ENCODE data around the gene PHACTR3.

PHACTR3 gene

GRCh38 chr20:59781226-59781625, 176.9 kb downstream of the PHACTR3 start:
- H3K36me3 Mint-ChIP-seq, result no peaks in the 10 kb centered on the region
- H3K27me3 Mint-ChIP-seq, result no peaks in the 10 kb centered on the region
- ATAC-seq, result no peak
- no peak overlapping the region for H3K27ac Mint-ChIP-seq
- no peaks in the 10 kb centered on the region for H3K4me1 Mint-ChIP-seq
- H3K4me3 Mint-ChIP-seq, result no peak overlapping the region
- no peaks in the 10 kb centered on the region for H3K9me3 Mint-ChIP-seq

- H3K4me1 Mint-ChIP-seq, result no peaks in the 10 kb centered on the region
- H3K9me3 Mint-ChIP-seq, result no peaks in the 10 kb centered on the region
- H3K27ac Mint-ChIP-seq, result no peak overlapping the region
- no peaks in the 10 kb centered on the region for H3K36me3 Mint-ChIP-seq
- no peak for ATAC-seq
- no peak overlapping the region for H3K4me3 Mint-ChIP-seq
- no peaks in the 10 kb centered on the region for H3K27me3 Mint-ChIP-seq
Measured at GRCh38 chr20:59782986-59783640, 178.8 kb downstream of the PHACTR3 start.

GRCh38 chr20:59783641-59784010, 179.3 kb downstream of the PHACTR3 start:
- peaks cover 4% of the 10 kb centered on the region for H3K27me3 Mint-ChIP-seq
- ATAC-seq, result no peak
- no peak overlapping the region for H3K4me3 Mint-ChIP-seq
- H3K36me3 Mint-ChIP-seq, result no peaks in the 10 kb centered on the region
- no peaks in the 10 kb centered on the region for H3K9me3 Mint-ChIP-seq
- no peak overlapping the region for H3K27ac Mint-ChIP-seq
- no peaks in the 10 kb centered on the region for H3K4me1 Mint-ChIP-seq

DNA sequence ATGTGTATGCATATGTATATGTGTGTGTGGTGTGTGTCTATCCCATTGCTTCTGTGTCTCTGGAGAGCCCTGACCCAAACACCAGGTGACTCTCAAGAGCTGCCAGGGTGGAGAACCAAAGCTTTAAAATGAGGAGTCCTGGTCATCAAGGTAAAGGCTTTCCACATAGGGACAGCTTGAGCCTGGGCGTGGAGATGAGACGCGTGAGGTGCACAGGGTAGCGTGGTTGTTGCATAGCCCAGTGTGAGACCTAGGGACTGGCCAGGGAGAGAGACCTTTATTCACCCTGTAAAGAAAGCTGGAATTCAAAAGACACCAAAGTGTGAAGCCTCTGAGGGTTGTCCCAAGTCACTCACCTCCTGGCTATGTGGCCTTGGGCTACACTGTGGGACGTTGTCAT, 180.0 kb downstream of the PHACTR3 start:
- Mint-ChIP-seq H3K4me3 (no peak overlapping the region), H3K4me1 (no peaks in the 10 kb centered on the region), H3K27ac (no peak overlapping the region), H3K9me3 (no peaks in the 10 kb centered on the region), H3K27me3 (peaks cover 11% of the 10 kb centered on the region), H3K36me3 (no peaks in the 10 kb centered on the region)
- no peak for ATAC-seq

DNA sequence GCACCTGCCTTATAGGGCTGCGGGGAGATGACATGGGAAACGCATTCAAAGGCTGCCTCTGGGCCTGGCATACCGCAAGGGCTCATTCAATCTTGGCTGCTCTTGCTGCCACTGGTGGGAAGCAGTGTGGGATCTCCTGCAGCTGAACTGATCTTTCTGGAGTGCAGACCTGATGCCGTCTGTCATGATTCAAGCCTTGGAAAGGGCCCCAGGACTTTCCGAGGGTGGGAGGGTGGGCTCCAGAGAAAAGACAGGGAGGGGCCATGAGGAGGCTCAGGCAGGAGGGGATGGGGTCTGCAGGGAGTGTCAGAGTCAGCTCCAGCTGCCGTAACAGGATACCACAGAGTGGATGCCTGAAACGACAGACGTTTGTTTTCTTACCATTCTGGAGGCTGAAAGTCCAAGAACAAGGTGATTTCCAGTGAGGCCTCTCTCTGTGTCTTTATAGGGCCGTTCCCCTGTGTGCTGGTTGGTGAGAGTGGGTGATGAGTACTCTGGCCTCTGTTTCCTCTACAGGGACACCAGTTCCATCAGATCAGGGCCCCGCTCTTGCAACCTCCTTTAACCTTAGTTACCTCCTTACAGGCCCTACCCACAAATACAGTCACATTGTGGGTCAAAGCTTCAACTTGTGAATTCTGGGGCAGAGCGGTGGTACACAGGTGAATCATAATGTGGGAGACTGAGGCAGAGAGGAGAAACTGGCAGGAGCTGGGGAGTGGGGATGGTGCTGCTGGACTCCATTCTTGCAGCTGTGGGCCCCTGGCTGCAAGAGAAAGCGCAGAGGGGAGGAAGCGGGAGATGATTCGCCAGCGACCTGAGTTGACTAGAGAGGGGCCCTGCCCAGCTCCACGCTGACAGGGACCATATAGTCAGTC, 180.7 kb downstream of the PHACTR3 start:
- no peaks in the 10 kb centered on the region for H3K9me3 Mint-ChIP-seq
- H3K27ac Mint-ChIP-seq, result no peak overlapping the region
- H3K36me3 Mint-ChIP-seq, result no peaks in the 10 kb centered on the region
- no peak for ATAC-seq
- H3K4me1 Mint-ChIP-seq, result no peaks in the 10 kb centered on the region
- no peak overlapping the region for H3K4me3 Mint-ChIP-seq
- H3K27me3 Mint-ChIP-seq, result peaks cover 12% of the 10 kb centered on the region

DNA sequence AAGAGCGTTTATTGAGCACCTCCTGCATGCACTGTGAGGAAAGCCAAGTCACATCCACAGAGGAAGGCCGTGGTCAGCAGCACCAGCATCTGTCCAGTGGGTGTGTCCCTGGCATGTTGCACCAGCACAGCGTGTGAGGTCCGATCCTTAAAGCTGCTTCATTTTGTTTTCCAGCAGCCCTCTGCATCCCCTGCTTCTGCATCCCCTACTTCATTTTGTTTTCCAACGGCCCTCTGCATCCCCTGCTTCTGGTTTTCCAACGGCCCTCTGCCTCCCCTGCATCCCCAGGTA, 181.3 kb downstream of the PHACTR3 start:
- Mint-ChIP-seq H3K36me3 (no peaks in the 10 kb centered on the region), H3K27me3 (peaks cover 12% of the 10 kb centered on the region), H3K4me1 (no peaks in the 10 kb centered on the region), H3K9me3 (no peaks in the 10 kb centered on the region), H3K4me3 (no peak overlapping the region), H3K27ac (no peak overlapping the region)
- ATAC-seq, result no peak

GRCh38 chr20:59785986-59786795, 181.9 kb downstream of the PHACTR3 start:
- no peaks in the 10 kb centered on the region for H3K9me3 Mint-ChIP-seq
- H3K4me1 Mint-ChIP-seq, result no peaks in the 10 kb centered on the region
- no peak overlapping the region for H3K27ac Mint-ChIP-seq
- H3K4me3 Mint-ChIP-seq, result no peak overlapping the region
- ATAC-seq, result no peak
- no peaks in the 10 kb centered on the region for H3K36me3 Mint-ChIP-seq
- H3K27me3 Mint-ChIP-seq, result peaks cover 12% of the 10 kb centered on the region

DNA sequence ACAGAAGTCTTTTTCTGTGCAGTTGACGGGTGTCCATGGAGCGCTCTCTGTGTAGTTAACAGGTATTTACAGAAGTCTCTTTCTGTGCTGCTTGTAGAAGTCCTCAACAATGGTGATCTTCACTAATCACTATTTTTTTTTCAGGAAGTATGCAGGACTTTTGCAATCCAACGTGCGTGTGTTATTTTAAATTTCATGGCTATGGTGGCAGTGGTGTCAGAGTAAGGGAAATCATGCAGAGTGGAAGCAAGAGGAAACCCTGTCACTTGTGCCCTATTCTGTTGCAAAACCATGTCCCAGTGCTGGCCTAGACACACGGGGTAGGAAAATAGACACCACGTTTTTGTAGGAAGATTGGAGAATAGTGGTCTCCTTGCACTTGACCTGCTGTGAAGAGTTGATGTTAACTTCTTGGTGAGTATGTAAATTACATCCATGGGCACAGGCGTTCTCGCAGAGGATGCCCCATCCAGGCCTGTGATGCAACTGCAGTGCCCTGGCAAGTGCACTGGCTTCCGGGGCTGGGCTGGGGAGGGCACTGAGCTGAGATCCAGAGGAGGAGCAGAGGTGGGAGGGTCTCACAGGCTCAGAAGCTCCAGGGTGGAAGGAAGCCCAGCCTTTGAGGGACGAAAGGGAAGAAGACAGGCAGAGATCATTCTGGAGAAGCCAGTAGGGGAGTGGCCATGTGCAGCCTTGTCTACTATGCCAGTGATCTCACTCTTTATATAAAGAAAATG, 182.6 kb downstream of the PHACTR3 start:
- H3K27me3 Mint-ChIP-seq, result peaks cover 12% of the 10 kb centered on the region
- no peak overlapping the region for H3K27ac Mint-ChIP-seq
- H3K4me3 Mint-ChIP-seq, result no peak overlapping the region
- no peak for ATAC-seq
- H3K4me1 Mint-ChIP-seq, result no peaks in the 10 kb centered on the region
- peaks cover 2% of the 10 kb centered on the region for H3K9me3 Mint-ChIP-seq
- H3K36me3 Mint-ChIP-seq, result no peaks in the 10 kb centered on the region

GRCh38 chr20:59787538-59787890, 183.2 kb downstream of the PHACTR3 start:
- H3K27ac Mint-ChIP-seq, result no peak overlapping the region

DNA sequence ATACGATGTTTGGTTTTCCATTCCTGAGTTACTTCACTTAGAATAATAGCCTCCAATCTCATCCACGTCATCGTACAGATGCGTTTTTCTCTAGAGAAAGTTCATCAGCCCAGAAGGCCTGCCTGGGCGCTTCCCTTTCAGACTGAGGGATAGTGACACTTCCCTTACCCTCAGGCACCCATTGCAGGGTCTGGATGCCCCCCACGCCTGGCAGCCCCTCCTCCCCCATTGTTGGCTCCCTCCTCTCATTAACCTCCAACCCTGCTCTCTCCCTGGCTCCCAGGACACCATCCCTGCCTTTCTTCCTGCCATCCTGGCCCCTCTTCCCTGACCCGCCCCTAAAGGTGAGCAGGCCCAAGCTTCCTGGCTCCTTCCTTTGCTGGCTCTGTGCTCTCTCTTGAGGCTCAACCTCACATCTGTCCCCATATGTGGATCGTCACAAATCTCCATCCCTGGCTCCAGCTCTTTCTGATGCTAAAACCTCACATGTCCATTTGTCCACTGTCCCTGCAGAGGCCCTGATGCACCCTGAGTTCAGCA, 183.9 kb downstream of the PHACTR3 start:
- ATAC-seq, result no peak
- no peak overlapping the region for H3K4me3 Mint-ChIP-seq
- H3K36me3 Mint-ChIP-seq, result no peaks in the 10 kb centered on the region
- no peaks in the 10 kb centered on the region for H3K4me1 Mint-ChIP-seq
- H3K27ac Mint-ChIP-seq, result no peak overlapping the region
- peaks cover 3% of the 10 kb centered on the region for H3K9me3 Mint-ChIP-seq
- peaks cover 12% of the 10 kb centered on the region for H3K27me3 Mint-ChIP-seq

More at GRCh38 chr20:59787538-59787890, 183.2 kb downstream of the PHACTR3 start:
- Mint-ChIP-seq H3K4me1 (no peaks in the 10 kb centered on the region), H3K4me3 (no peak overlapping the region), H3K9me3 (peaks cover 3% of the 10 kb centered on the region), H3K36me3 (no peaks in the 10 kb centered on the region), H3K27me3 (peaks cover 12% of the 10 kb centered on the region)
- no peak for ATAC-seq

DNA sequence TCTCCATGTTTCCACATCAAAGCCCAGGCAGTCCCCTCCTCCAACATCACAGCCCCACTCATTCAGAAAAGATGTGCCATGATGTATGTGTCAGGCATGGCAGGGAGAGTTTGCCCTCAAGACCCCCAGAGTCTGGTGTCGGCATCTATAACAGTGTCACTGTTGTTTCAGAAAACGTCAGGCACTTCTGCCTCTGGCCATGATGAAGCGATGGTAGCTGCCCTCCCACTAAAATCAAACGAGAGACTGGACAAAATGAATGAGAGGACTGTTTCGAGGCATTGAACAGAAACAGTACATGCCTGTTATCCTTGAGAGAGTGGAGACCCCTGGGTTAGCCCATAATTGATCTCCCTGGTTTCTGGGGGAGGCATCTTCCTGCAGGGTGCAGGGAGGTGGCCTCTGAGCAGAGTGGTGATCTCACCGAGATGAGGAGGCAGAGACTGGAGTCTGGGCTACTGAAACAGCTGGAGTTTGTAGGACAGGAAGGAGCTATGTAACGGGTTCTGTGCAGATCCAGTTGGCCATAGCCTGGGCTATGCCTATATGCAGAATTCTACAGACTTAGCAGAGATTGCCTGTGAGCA, 184.6 kb downstream of the PHACTR3 start:
- no peak overlapping the region for H3K4me3 Mint-ChIP-seq
- H3K4me1 Mint-ChIP-seq, result no peaks in the 10 kb centered on the region
- peaks cover 12% of the 10 kb centered on the region for H3K27me3 Mint-ChIP-seq
- H3K9me3 Mint-ChIP-seq, result peaks cover 3% of the 10 kb centered on the region
- no peaks in the 10 kb centered on the region for H3K36me3 Mint-ChIP-seq
- no peak overlapping the region for H3K27ac Mint-ChIP-seq
- no peak for ATAC-seq

- no peaks in the 10 kb centered on the region for H3K4me1 Mint-ChIP-seq
- peaks cover 3% of the 10 kb centered on the region for H3K9me3 Mint-ChIP-seq
- peaks cover 12% of the 10 kb centered on the region for H3K27me3 Mint-ChIP-seq
- no peaks in the 10 kb centered on the region for H3K36me3 Mint-ChIP-seq
- H3K27ac Mint-ChIP-seq, result no peak overlapping the region
- no peak for ATAC-seq
- no peak overlapping the region for H3K4me3 Mint-ChIP-seq
Measured at GRCh38 chr20:59789686-59790085, 185.3 kb downstream of the PHACTR3 start.

- no peak overlapping the region for H3K27ac Mint-ChIP-seq
- peaks cover 12% of the 10 kb centered on the region for H3K27me3 Mint-ChIP-seq
- ATAC-seq, result no peak
- H3K4me3 Mint-ChIP-seq, result no peak overlapping the region
- H3K36me3 Mint-ChIP-seq, result no peaks in the 10 kb centered on the region
- no peaks in the 10 kb centered on the region for H3K4me1 Mint-ChIP-seq
- peaks cover 5% of the 10 kb centered on the region for H3K9me3 Mint-ChIP-seq
Measured at GRCh38 chr20:59790346-59790745, 186.0 kb downstream of the PHACTR3 start.

DNA sequence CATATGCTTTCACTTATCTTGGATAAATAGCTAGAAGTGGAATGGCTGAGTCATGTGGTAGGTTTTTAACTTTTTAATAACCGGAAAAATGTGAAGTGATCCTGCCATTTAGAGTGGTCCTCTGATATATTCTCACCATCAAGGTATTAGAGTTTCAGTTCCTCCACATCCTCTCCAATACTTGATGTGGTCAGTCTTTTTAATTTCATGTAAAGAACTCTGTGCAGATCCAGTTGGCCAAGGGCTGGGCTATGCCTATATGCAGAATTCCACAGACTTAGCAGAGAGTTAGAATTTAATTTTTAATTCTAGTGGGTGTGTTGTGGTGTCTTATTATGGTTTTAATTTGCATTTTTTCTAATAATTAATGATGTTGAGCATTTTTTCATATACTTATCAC, 188.0 kb downstream of the PHACTR3 start:
- no peaks in the 10 kb centered on the region for H3K36me3 Mint-ChIP-seq
- no peaks in the 10 kb centered on the region for H3K4me1 Mint-ChIP-seq
- peaks cover 17% of the 10 kb centered on the region for H3K9me3 Mint-ChIP-seq
- H3K4me3 Mint-ChIP-seq, result no peak overlapping the region
- H3K27ac Mint-ChIP-seq, result no peak overlapping the region
- H3K27me3 Mint-ChIP-seq, result peaks cover 12% of the 10 kb centered on the region
- ATAC-seq, result no peak

DNA sequence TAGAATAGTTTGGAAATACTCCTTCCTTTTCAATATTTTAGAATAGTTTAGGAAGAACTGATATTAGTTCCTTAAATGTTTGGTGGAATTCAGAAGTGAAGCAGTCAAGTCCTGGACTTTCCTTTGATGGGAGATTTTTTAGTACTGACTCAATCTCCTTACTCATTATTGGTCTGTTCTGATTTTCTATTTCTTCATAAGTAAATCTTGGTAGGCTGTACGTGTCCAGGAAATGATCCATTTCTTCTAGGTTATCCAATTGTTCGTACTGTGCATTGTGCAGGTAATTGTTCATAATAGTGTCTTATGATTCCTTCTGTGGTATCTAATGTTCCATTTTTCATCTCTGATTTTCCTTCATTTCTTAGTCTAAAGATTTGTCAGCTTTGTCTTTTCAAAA, 190.2 kb downstream of the PHACTR3 start:
- ATAC-seq, result no peak
- Mint-ChIP-seq H3K27ac (no peak overlapping the region), H3K36me3 (no peaks in the 10 kb centered on the region), H3K9me3 (peaks cover 18% of the 10 kb centered on the region), H3K4me1 (no peaks in the 10 kb centered on the region), H3K4me3 (no peak overlapping the region), H3K27me3 (no peaks in the 10 kb centered on the region)
